GM18511 (cell line): ENCODE measurements around the gene KISS1.

Experiments
- ATAC-seq: cut with Tn5 transposase; IDR thresholded peaks from one replicate; pipeline ENCODE4 v1.9.1; 2021; ENCODE audit warnings: mild to moderate bottlenecking, moderate library complexity; ENCODE audit not compliant: unreplicated experiment

KISS1 gene

GRCh38 chr1:204162494-204163074 lies 33.7 kb downstream of the KISS1 start:
- ATAC-seq = no peak

- no peak for ATAC-seq
Measured at GRCh38 chr1:204161609-204162493, 34.4 kb downstream of the KISS1 start.

GRCh38 chr1:204157962-204158361 lies 38.3 kb downstream of the KISS1 start:
- ATAC-seq = no peak

- no peak for ATAC-seq
Measured at GRCh38 chr1:204155881-204156280, 40.4 kb downstream of the KISS1 start.

GRCh38 chr1:204154568-204155255 lies 41.6 kb downstream of the KISS1 start:
- ATAC-seq = no peak

- no peak for ATAC-seq
Measured at GRCh38 chr1:204153667-204154066, 42.6 kb downstream of the KISS1 start.

- ATAC-seq = no peak
Measured at GRCh38 chr1:204152310-204153044, 43.8 kb downstream of the KISS1 start.

GRCh38 chr1:204151552-204152309 lies 44.6 kb downstream of the KISS1 start, which contains the start of gene ETNK2:
Gene ETNK2, minus strand, starts transcription at chr1:204152044. Its CDS starts 192 bp downstream, at chr1:204151852.
- ATAC-seq = no peak

- no peak for ATAC-seq
Measured at GRCh38 chr1:204150702-204151551, 45.4 kb downstream of the KISS1 start.

GRCh38 chr1:204149635-204150565 lies 46.4 kb downstream of the KISS1 start:
- no peak for ATAC-seq

- no peak for ATAC-seq
Measured at GRCh38 chr1:204149107-204149506, 47.2 kb downstream of the KISS1 start.

- no peak for ATAC-seq
Measured at GRCh38 chr1:204147406-204148383, 48.6 kb downstream of the KISS1 start.

GRCh38 chr1:204146965-204147364 lies 49.3 kb downstream of the KISS1 start:
- no peak for ATAC-seq

GRCh38 chr1:204146309-204146708 lies 50.0 kb downstream of the KISS1 start:
- ATAC-seq = no peak

GRCh38 chr1:204145033-204145504 lies 51.2 kb downstream of the KISS1 start:
- ATAC-seq = no peak

GRCh38 chr1:204143276-204144041 lies 52.8 kb downstream of the KISS1 start:
- ATAC-seq = no peak
